HG02588 (cell line): Measurements from ENCODE around the gene KANSL3.

Source experiments
- ATAC-seq: cut with Tn5 transposase; IDR thresholded peaks from one replicate; pipeline ENCODE4 v1.9.1; 2021; ENCODE audit warnings: mild to moderate bottlenecking, moderate library complexity; ENCODE audit not compliant: unreplicated experiment

The KANSL3 gene

GRCh38 chr2:96546797-96547196, 91.3 kb downstream of the KANSL3 start:
- no peak for ATAC-seq

- ATAC-seq: no peak
Measured at GRCh38 chr2:96546321-96546720, 91.8 kb downstream of the KANSL3 start.
